UCSD-AML1 (cell line): ENCODE data around the gene CNTNAP2.
"Not testable (repeated sequence)": the region's sequence is repeated elsewhere in the genome, so short reads cannot be mapped to it uniquely, and the experiment has no call there.

ENCODE experiments used
- DNase-seq: peaks from one replicate; lab custom pipeline; 2025; ENCODE audit not compliant: unreplicated experiment; lab: John Stamatoyannopoulos, UW

The CNTNAP2 gene

GRCh38 chr7:148042935-148043631 is 1926.5 kb downstream of the CNTNAP2 start:
- DNase-seq, result no peak

- DNase-seq, result no peak
Observed at GRCh38 chr7:148044173-148044572, 1927.6 kb downstream of the CNTNAP2 start.

- DNase-seq, result no peak
Observed at GRCh38 chr7:148045521-148045920, 1928.9 kb downstream of the CNTNAP2 start.

GRCh38 chr7:148049068-148049467 is 1932.5 kb downstream of the CNTNAP2 start:
- DNase-seq, result no peak

GRCh38 chr7:148050492-148051158 is 1934.0 kb downstream of the CNTNAP2 start:
- no peak for DNase-seq

- DNase-seq, result no peak
Observed at GRCh38 chr7:148056406-148056805, 1939.8 kb downstream of the CNTNAP2 start.

- no peak for DNase-seq
Observed at GRCh38 chr7:148058092-148058491, 1941.5 kb downstream of the CNTNAP2 start.

- no peak for DNase-seq
Observed at GRCh38 chr7:148058753-148059152, 1942.2 kb downstream of the CNTNAP2 start.

- no peak for DNase-seq
Observed at GRCh38 chr7:148060724-148061123, 1944.1 kb downstream of the CNTNAP2 start.

GRCh38 chr7:148078111-148078510 is 1961.5 kb downstream of the CNTNAP2 start:
- DNase-seq, result not testable (repeated sequence)

GRCh38 chr7:148079206-148080080 is 1962.8 kb downstream of the CNTNAP2 start:
- no peak for DNase-seq

- DNase-seq, result no peak
Observed at GRCh38 chr7:148083448-148083847, 1966.8 kb downstream of the CNTNAP2 start.

GRCh38 chr7:148084138-148084537 is 1967.5 kb downstream of the CNTNAP2 start:
- DNase-seq, result peak; percentile 4

GRCh38 chr7:148091882-148092281 is 1975.3 kb downstream of the CNTNAP2 start:
- no peak for DNase-seq

GRCh38 chr7:148093375-148094166 is 1977.0 kb downstream of the CNTNAP2 start:
- DNase-seq, result no peak

GRCh38 chr7:148095066-148095465 is 1978.5 kb downstream of the CNTNAP2 start:
- DNase-seq, result no peak

GRCh38 chr7:148104136-148104716 is 1987.6 kb downstream of the CNTNAP2 start:
- no peak for DNase-seq

- DNase-seq, result no peak
Observed at GRCh38 chr7:148104924-148105323, 1988.3 kb downstream of the CNTNAP2 start.

- DNase-seq, result no peak
Observed at GRCh38 chr7:148105853-148106252, 1989.3 kb downstream of the CNTNAP2 start.

GRCh38 chr7:148107443-148108127 is 1991.0 kb downstream of the CNTNAP2 start:
- DNase-seq, result no peak
